ENCODE measurements around the gene FKBP15.

- TF ChIP-seq EZH2 (IDR thresholded peaks at IDR 0.05) (no peak), POLR2AphosphoS5 (IDR thresholded peaks at IDR 0.05; ENCODE audit: borderline replicate concordance, low read depth, low read length) (no peak)
Observed at GRCh38 chr9:113221800-113222481, 864 bp upstream of the FKBP15 start.
